HuH-7.5 (cell line): ENCODE results near the gene YES1.
"Not testable (repeated sequence)": the region's sequence is repeated elsewhere in the genome, so short reads cannot be mapped to it uniquely, and the experiment has no call there.

Source experiments
- DNase-seq: peaks from one replicate; pipeline ENCODE4 v3.0.0; 2011; ENCODE audit warnings: low spot score

YES1 gene

GRCh38 chr18:820591-821165, 8.6 kb upstream of the YES1 start:
- no peak for DNase-seq

- no peak for DNase-seq
Observed at GRCh38 chr18:816869-817268, 4.8 kb upstream of the YES1 start.

- no peak for DNase-seq
Observed at GRCh38 chr18:816088-816653, 4.1 kb upstream of the YES1 start.

GRCh38 chr18:815353-815752, 3.3 kb upstream of the YES1 start:
- no peak for DNase-seq

- no peak for DNase-seq
Observed at GRCh38 chr18:814300-815084, 2.5 kb upstream of the YES1 start.

- DNase-seq, result no peak
Observed at GRCh38 chr18:813172-814071, 1.4 kb upstream of the YES1 start.

- DNase-seq, result peak; percentile 88
Observed at GRCh38 chr18:812376-813171, 532 bp upstream of the YES1 start.

- DNase-seq, result no peak
Observed at GRCh38 chr18:811182-811891, 705 bp downstream of the YES1 start.

- DNase-seq, result no peak
Observed at GRCh38 chr18:809985-810642, 1.9 kb downstream of the YES1 start.

- not testable (repeated sequence) for DNase-seq
Observed at GRCh38 chr18:809228-809627, 2.8 kb downstream of the YES1 start.

GRCh38 chr18:808502-808901, 3.5 kb downstream of the YES1 start:
- no peak for DNase-seq

GRCh38 chr18:808086-808485, 4.0 kb downstream of the YES1 start:
- no peak for DNase-seq

GRCh38 chr18:805755-806110, 6.3 kb downstream of the YES1 start:
- no peak for DNase-seq

- DNase-seq, result no peak
Observed at GRCh38 chr18:805008-805754, 6.9 kb downstream of the YES1 start.

GRCh38 chr18:801137-801536, 10.9 kb downstream of the YES1 start:
- no peak for DNase-seq

GRCh38 chr18:799943-800342, 12.1 kb downstream of the YES1 start:
- DNase-seq, result no peak

GRCh38 chr18:795383-795782, 16.7 kb downstream of the YES1 start:
- DNase-seq, result not testable (repeated sequence)

GRCh38 chr18:789397-789796, 22.6 kb downstream of the YES1 start:
- DNase-seq, result no peak

GRCh38 chr18:785242-785641, 26.8 kb downstream of the YES1 start:
- DNase-seq, result no peak
